Measurements from ENCODE around the gene TMEM43. TPM values are rescaled to one million over a fixed set of nuclear protein-coding genes. Genes with fewer than 3 reads are reported as not detected.

The TMEM43 gene
- total and polyA plus RNA-seq, 9 donors = 72.0 to 104 (median 87.3) TPM

- H3K36me3 ChIP-seq = no peaks in the 10 kb centered on the region
These were observed 45.8 kb downstream of the TMEM43 start for GRCh38 chr3:14170531-14171159.

GRCh38 chr3:14172496-14172895 is 47.6 kb downstream of the TMEM43 start:
- no peak overlapping the region for H3K4me3 ChIP-seq
- no peaks in the 10 kb centered on the region for H3K9me3 ChIP-seq
- no peaks in the 10 kb centered on the region for H3K36me3 ChIP-seq
- H3K27me3 ChIP-seq = no peaks in the 10 kb centered on the region
- H3K4me1 ChIP-seq (ENCODE audit: insufficient read depth) = peaks cover 7% of the 10 kb centered on the region
- H3K27ac ChIP-seq = no peak overlapping the region
- TF ChIP-seq CTCF (IDR thresholded peaks at IDR 0.05) = no peak
- no peak for DNase-seq
- 88 to 89% (median 89%) methylated on average over 5 of the region's 5 CpGs for WGBS, 3 donors
- intact Hi-C loops (cut with DNase I) = loop anchor here in 2 of 4 donors (5.0 to 10.0 kb wide), 3 partner anchors 48 to 772 kb away; partner anchors contain the start of genes CHCHD4 (in 1 of the 2), NR2C2 (in 1 of the 2) and TMEM43 (in 1 of the 2)

More at GRCh38 chr3:14170531-14171159, 45.8 kb downstream of the TMEM43 start:
- no peak overlapping the region for H3K4me3 ChIP-seq
- H3K9me3 ChIP-seq = no peaks in the 10 kb centered on the region
- no peaks in the 10 kb centered on the region for H3K27me3 ChIP-seq
- H3K4me1 ChIP-seq (ENCODE audit: insufficient read depth) = peaks cover under 1% of the 10 kb centered on the region
- 59 to 68% (median 65%) methylated on average over 2 of the region's 2 CpGs for WGBS, 3 donors
- no peak for TF ChIP-seq CTCF (IDR thresholded peaks at IDR 0.05)
- no peak for TF ChIP-seq EP300 (IDR thresholded peaks at IDR 0.05)
- TF ChIP-seq POLR2A (IDR thresholded peaks at IDR 0.05) = no peak
- intact Hi-C loops (cut with DNase I) = loop anchor here in 2 of 4 donors (5.0 to 10.0 kb wide), 3 partner anchors 46 to 774 kb away; partner anchors contain the start of genes CHCHD4 (in 1 of the 2), NR2C2 (in 1 of the 2) and TMEM43 (in 1 of the 2)
- DNase-seq = no peak
- H3K27ac ChIP-seq = no peak overlapping the region

- H3K36me3 ChIP-seq = no peaks in the 10 kb centered on the region
- H3K4me1 ChIP-seq (ENCODE audit: insufficient read depth) = peaks cover 9% of the 10 kb centered on the region
- no peak overlapping the region for H3K4me3 ChIP-seq
- intact Hi-C loops (cut with DNase I) = loop anchor here in 2 of 4 donors (5.0 to 10.0 kb wide), 3 partner anchors 50 to 770 kb away; partner anchors contain the start of genes CHCHD4 (in 1 of the 2), NR2C2 (in 1 of the 2) and TMEM43 (in 1 of the 2)
- TF ChIP-seq POLR2A (IDR thresholded peaks at IDR 0.05) = no peak
- no peak for TF ChIP-seq CTCF (IDR thresholded peaks at IDR 0.05)
- TF ChIP-seq EP300 (IDR thresholded peaks at IDR 0.05) = no peak
- no peaks in the 10 kb centered on the region for H3K27me3 ChIP-seq
- no peak overlapping the region for H3K27ac ChIP-seq
- H3K9me3 ChIP-seq = no peaks in the 10 kb centered on the region
- DNase-seq = no peak
- WGBS, 3 donors = 49 to 70% (median 60%) methylated on average over 2 of the region's 2 CpGs
These were observed 49.6 kb downstream of the TMEM43 start for GRCh38 chr3:14174483-14174882.

GRCh38 chr3:14175383-14176037 is 50.7 kb downstream of the TMEM43 start:
- H3K27ac ChIP-seq = no peak overlapping the region
- H3K27me3 ChIP-seq = no peaks in the 10 kb centered on the region
- WGBS, 3 donors = 61 to 74% (median 69%) methylated on average over 3 of the region's 3 CpGs
- TF ChIP-seq POLR2A (IDR thresholded peaks at IDR 0.05) (no peak), EP300 (IDR thresholded peaks at IDR 0.05) (no peak), CTCF (IDR thresholded peaks at IDR 0.05) (no peak)
- no peak overlapping the region for H3K4me3 ChIP-seq
- peaks cover 11% of the 10 kb centered on the region for H3K4me1 ChIP-seq (ENCODE audit: insufficient read depth)
- intact Hi-C loops (cut with DNase I) = loop anchor here in 2 of 4 donors (10.0 kb wide), 2 partner anchors 51 to 769 kb away; partner anchors contain the start of genes CHCHD4 (in 1 of the 2), NR2C2 (in 1 of the 2) and TMEM43 (in 1 of the 2)
- H3K36me3 ChIP-seq = no peaks in the 10 kb centered on the region
- no peaks in the 10 kb centered on the region for H3K9me3 ChIP-seq
- DNase-seq = no peak
